Ovary (tissue), 9 donors: Measurements from ENCODE around the gene HLTF. TPM values are rescaled to one million over a fixed set of nuclear protein-coding genes. Genes with fewer than 3 reads are reported as not detected.
A peak's percentile ranks its signal among the peaks of the same experiment; 100 is the strongest.
"Not testable (repeated sequence)": the region's sequence is repeated elsewhere in the genome, so short reads cannot be mapped to it uniquely, and the experiment has no call there.

Source experiments
- DNase-seq, 5 donors: peaks; one replicate each; pipeline ENCODE4 v3.0.0-alpha.2; 2019 to 2020
- H3K27ac ChIP-seq, 2 donors: fragments of 200-600 bp; one replicate each; pipeline versions ENCODE4 v1.5.1 to v1.8.0; 2019 to 2022
- H3K27me3 ChIP-seq: fragments of 200-600 bp; one replicate; pipeline ENCODE4 v1.8.0; 2022
- H3K36me3 ChIP-seq: fragments of 200-600 bp; sonication (generic); one replicate; pipeline ENCODE4 v1.5.1; 2019
- H3K4me1 ChIP-seq: one replicate; pipeline ENCODE4 v1.8.1; 2013; ENCODE audit warnings: mild to moderate bottlenecking, moderate library complexity; ENCODE audit not compliant: insufficient read depth
- H3K4me3 ChIP-seq: fragments of 200-600 bp; sonication (generic); one replicate; pipeline ENCODE4 v1.5.1; 2017
- H3K9me3 ChIP-seq, 2 donors: fragments of 200-600 bp in 1 of 2; sonication (generic) in 1 of 2; one replicate each; pipeline versions ENCODE4 v1.5.1 to v1.8.1; 2013 to 2019; ENCODE audit warnings: mild to moderate bottlenecking in 1 of 2, moderate library complexity in 1 of 2
- EP300 ChIP-seq: sonication (generic); formaldehyde crosslinking; IDR thresholded peaks from one replicate; pipeline ENCODE4 v1.6.1; 2017; ENCODE audit warnings: antibody characterized with exemption
- POLR2A ChIP-seq: fragments of 450-650 bp; IDR thresholded peaks from one replicate; pipeline ENCODE4 v1.6.1; 2017; ENCODE audit warnings: antibody characterized with exemption, mild to moderate bottlenecking, moderate library complexity
- WGBS, 3 donors: extraction: QIAGEN DNeasy Blood & Tissue Kit in 1 of 3; methylation state at CpG; one replicate each; pipeline versions ENCODE4 v1.1.5 to v1.1.7; 2013 to 2017; 5-methylcytosine and 5-hydroxymethylcytosine counted together
- intact Hi-C, 4 donors: fragments of 100-400 bp; cut with DNase I; formaldehyde crosslinking; loops; one replicate each; pipeline versions ENCODE4 v1.11.0 to v1.15.1; 2022 to 2023
- polyA plus RNA-seq, 2 donors: library from polyadenylated mRNA; stranded (reverse); fragments of 200-250 nt in 1 of 2; fragments of 350-450 nt in 1 of 2; fragmentation: Illumina TruSeq in 1 of 2; extraction: RNeasy Lipid Tissue Mini Kit (QIAGEN cat#74804) in 1 of 2; gene quantifications; one replicate each; pipeline ENCODE4 v1.2.3, GENCODE V29; 2013 to 2014
- small RNA-seq: library from RNA; depleted of rRNA; stranded (forward); fragments of <200 nt; gene quantifications from one replicate; pipeline ENCODE3, GENCODE V24; 2016
- total RNA-seq, 7 donors: library from RNA; depleted of rRNA in 2 of 7; stranded (reverse); fragments of >200 nt in 2 of 7; fragmentation: NEBNext Ultra II Directional in 3 of 7; extraction: Animal tissue kit (Norgen Biotek cat#: 25700) in 3 of 7; gene quantifications; one replicate each; pipeline versions ENCODE4 v1.1.0 to v1.2.4, GENCODE V29; 2016 to 2023
- TF ChIP-seq, protein P1 (sequence below), 3 donors: fragments of 450-650 bp in 2 of 3; fragments of 200-600 bp in 1 of 3; IDR thresholded peaks; one replicate each; pipeline versions ENCODE4 v1.5.1 to v1.8.0; 2016 to 2022; ENCODE audit warnings: antibody characterized with exemption in 3 of 3, mild to moderate bottlenecking in 1 of 3
- donor health status: DM: no; HTN: no; CAD: no; lungs with moderate emphysema.
- donor health status: DM: no; HTN: no; CAD: no.
- donor health status: Bipolar disorder and iron deficiency.
- donor health status: DM: yes; HTN: yes; CAD: no.
- donor health status: DM: no; HTN: no; CAD: no.
- donor health status: DM: yes; HTN: yes; CAD: no.

Gene HLTF
- total and polyA plus RNA-seq, 9 donors, result 11.3 to 35.3 (median 31.0) TPM

DNA sequence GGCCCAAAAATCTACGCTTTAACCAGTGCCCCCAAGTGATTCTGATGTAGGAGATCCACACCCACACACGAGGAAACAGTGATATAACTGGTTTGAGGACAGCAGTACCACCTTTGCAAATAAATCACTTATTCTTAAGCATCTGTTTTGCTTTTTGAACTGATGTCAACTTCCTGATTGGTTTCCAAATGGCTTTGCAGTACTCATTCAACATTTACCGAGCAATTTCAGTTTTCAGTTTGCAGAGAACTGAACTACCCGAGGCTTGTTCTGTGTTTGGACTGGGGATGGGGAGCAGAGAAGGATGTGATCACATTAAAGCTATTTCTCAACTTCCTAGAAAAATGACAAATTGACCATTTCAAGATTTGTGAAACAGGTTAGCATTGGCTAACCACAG, 96.1 kb downstream of the HLTF start:
- H3K9me3 ChIP-seq, result no peaks in the 10 kb centered on the region
- no peak overlapping the region for H3K4me3 ChIP-seq
- peaks cover 9% of the 10 kb centered on the region for H3K4me1 ChIP-seq
- TF ChIP-seq, protein P1, sequence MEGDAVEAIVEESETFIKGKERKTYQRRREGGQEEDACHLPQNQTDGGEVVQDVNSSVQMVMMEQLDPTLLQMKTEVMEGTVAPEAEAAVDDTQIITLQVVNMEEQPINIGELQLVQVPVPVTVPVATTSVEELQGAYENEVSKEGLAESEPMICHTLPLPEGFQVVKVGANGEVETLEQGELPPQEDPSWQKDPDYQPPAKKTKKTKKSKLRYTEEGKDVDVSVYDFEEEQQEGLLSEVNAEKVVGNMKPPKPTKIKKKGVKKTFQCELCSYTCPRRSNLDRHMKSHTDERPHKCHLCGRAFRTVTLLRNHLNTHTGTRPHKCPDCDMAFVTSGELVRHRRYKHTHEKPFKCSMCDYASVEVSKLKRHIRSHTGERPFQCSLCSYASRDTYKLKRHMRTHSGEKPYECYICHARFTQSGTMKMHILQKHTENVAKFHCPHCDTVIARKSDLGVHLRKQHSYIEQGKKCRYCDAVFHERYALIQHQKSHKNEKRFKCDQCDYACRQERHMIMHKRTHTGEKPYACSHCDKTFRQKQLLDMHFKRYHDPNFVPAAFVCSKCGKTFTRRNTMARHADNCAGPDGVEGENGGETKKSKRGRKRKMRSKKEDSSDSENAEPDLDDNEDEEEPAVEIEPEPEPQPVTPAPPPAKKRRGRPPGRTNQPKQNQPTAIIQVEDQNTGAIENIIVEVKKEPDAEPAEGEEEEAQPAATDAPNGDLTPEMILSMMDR (IDR thresholded peaks at IDR 0.05), result no peak
- TF ChIP-seq EP300 (no peak), POLR2A (no peak)
- H3K36me3 ChIP-seq, result no peaks in the 10 kb centered on the region
- intact Hi-C loops, result loop anchor here in 1 of 4 donors (2.0 kb wide), 1 partner anchor 33 kb away; no protein-coding TSS in a partner anchor
- H3K27ac ChIP-seq, result peak overlapping the region in 1 of 2 donors; percentile 97
- H3K27me3 ChIP-seq, result no peaks in the 10 kb centered on the region
- WGBS, 3 donors, result 70 to 82% (median 82%) methylated on average over 4 of the region's 4 CpGs
- no peak for DNase-seq

DNA sequence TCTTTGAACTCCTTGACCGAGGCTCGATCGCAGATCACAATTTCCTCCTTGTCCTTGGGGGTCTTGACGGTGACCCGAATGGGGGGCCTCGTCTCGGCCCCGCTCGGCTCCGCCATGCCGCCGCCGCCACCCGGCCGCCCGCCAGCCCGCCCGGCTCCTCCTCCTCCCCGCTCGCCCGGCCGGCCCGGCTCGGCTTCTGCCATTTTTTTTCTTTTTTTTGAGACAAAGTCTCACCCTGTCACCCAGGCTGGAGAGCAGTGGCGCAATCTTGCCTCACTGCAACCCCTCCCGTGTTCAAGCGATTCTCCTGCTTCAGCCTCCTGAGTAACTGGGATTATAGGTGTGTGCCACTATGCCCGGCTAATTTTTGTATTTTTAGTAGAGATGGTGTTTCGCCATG, 98.8 kb downstream of the HLTF start:
- intact Hi-C loops, H3K4me3 ChIP-seq, H3K4me1 ChIP-seq, H3K9me3 ChIP-seq, DNase-seq, H3K36me3 ChIP-seq, H3K27ac ChIP-seq, H3K27me3 ChIP-seq: not testable (repeated sequence)
- WGBS, 3 donors, result 97% methylated on average over 28 to 29 of the region's 29 CpGs

DNA sequence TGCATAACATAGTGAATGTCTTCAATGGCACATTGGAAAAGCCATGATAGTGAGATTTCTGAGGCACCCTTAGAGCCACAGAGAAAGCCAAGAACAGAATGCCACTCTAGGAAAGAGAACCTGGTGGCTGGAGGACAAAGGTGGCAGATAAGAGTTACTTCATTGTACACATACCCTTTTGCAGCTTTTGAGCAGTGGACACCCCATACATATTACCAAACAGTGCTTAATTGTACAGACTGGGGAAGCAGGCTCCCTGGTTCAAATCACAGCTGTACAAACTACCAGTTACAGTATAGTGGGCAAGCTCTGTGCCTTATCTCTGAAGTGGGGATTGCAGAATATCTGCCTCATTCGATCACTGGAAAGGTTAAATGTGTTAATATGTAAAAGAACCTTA, 105.1 kb downstream of the HLTF start:
- DNase-seq, result no peak

More for the DNA sequence above, 105.1 kb downstream of the HLTF start:
- Histone ChIP-seq H3K4me3 (no peak overlapping the region), H3K9me3 (no peaks in the 10 kb centered on the region), H3K27me3 (no peaks in the 10 kb centered on the region), H3K27ac (no peak overlapping the region), H3K4me1 (no peaks in the 10 kb centered on the region), H3K36me3 (no peaks in the 10 kb centered on the region)
- intact Hi-C loops, result no loop called here
- TF ChIP-seq EP300 (no peak), POLR2A (no peak)
- TF ChIP-seq, protein P1 (IDR thresholded peaks at IDR 0.05), result no peak
- 92 to 98% (median 97%) methylated on average over 1 of the region's 1 CpG for WGBS, 3 donors

Small RNA genes within 50 kb of the gene (small RNA-seq; reads per million reads assigned to genes)
- gene RF00019, result not detected

Other genes with a start within 250 kb of the HLTF start
- 1 to 10 TPM in 3 of 7 donors, under 1 TPM in 1, not detected in 3; 0.89 to 4.1 (median 3.1) TPM for gene CPA3, start 221.2 kb downstream of the HLTF start, total RNA-seq
- 10 to 100 TPM in 1 of 2 donors, 1 to 10 TPM in 1; 2.6 to 22.2 TPM for gene CPA3, start 221.2 kb downstream of the HLTF start, polyA plus RNA-seq
- 10 to 100 TPM; 23.8 to 73.8 (median 54.0) TPM for gene GYG1, start 95.0 kb downstream of the HLTF start, total RNA-seq
- 10 to 100 TPM; 58.4 to 86.1 TPM for gene GYG1, start 95.0 kb downstream of the HLTF start, polyA plus RNA-seq
- gene HPS3, start 43.1 kb upstream of the HLTF start, total RNA-seq, result 10 to 100 TPM; 15.7 to 25.2 (median 17.9) TPM
- 10 to 100 TPM; 11.4 to 16.7 TPM for gene HPS3, start 43.1 kb upstream of the HLTF start, polyA plus RNA-seq
- gene CP, start 135.3 kb upstream of the HLTF start, total RNA-seq, result 10 to 100 TPM in 2 of 7 donors, 1 to 10 TPM in 4, under 1 TPM in 1; 0.63 to 90.3 (median 5.7) TPM
- gene CP, start 135.3 kb upstream of the HLTF start, polyA plus RNA-seq, result 1 to 10 TPM in 1 of 2 donors, under 1 TPM in 1; 0.40 to 2.1 TPM
- 1 to 10 TPM; 2.4 to 7.3 (median 4.7) TPM for gene TM4SF18, start 247.1 kb upstream of the HLTF start, total RNA-seq
- 10 to 100 TPM in 1 of 2 donors, 1 to 10 TPM in 1; 7.0 to 16.3 TPM for gene TM4SF18, start 247.1 kb upstream of the HLTF start, polyA plus RNA-seq